ENCODE results near the gene PDE4D. TPM values are rescaled to one million over a fixed set of nuclear protein-coding genes. Genes with fewer than 3 reads are reported as not detected.
A peak's percentile ranks its signal among the peaks of the same experiment; 100 is the strongest.

The PDE4D gene
- total RNA-seq, 1 donor from 2014 or later: 14.2 TPM

DNA sequence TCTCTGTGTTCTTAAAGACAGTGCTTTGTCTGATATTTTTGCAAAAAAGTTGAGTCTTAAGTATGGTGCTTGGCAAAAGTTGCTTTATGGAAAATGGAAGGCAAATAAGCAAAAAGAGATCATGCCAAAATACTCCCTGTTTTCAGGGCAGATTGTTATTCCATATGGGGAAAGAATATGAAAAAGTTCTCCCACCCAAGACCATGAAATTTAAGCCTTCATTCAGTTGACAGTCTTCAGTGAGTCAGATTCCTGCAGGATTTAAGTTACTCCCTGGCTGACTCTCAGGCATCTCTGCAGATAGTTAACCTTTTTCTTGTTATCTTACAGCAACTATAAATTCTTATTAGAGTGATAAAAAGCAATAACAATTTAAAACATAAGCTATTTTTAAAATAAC is 601.6 kb downstream of the PDE4D start:
- Mint-ChIP-seq H3K4me3 (ENCODE audit: unreplicated experiment) (no peak overlapping the region), H3K36me3 (ENCODE audit: low read depth, unreplicated experiment) (no peaks in the 10 kb centered on the region), H3K27me3 (ENCODE audit: low read depth, unreplicated experiment) (no peaks in the 10 kb centered on the region), H3K27ac (ENCODE audit: unreplicated experiment) (no peak overlapping the region), H3K9me3 (ENCODE audit: unreplicated experiment) (no peaks in the 10 kb centered on the region), H3K4me1 (ENCODE audit: low read depth, unreplicated experiment) (peaks cover 29% of the 10 kb centered on the region)
- Histone ChIP-seq H4K20me1 (ENCODE audit: insufficient read depth, low read length) (no peaks in the 10 kb centered on the region), H3K9me3 (ENCODE audit: insufficient read depth, low read depth, low read length) (no peaks in the 10 kb centered on the region), H2AFZ (ENCODE audit: low read depth, low read length) (no peak overlapping the region), H3K4me2 (ENCODE audit: low read length) (no peak overlapping the region), H3K4me3 (ENCODE audit: insufficient read depth, low read depth, low read length) (no peak overlapping the region), H3K27ac (ENCODE audit: low read depth, low read length) (no peak overlapping the region), H3K36me3 (ENCODE audit: insufficient read depth, low read length) (no peaks in the 10 kb centered on the region), H3K9ac (ENCODE audit: low read length) (no peak overlapping the region), H3K79me2 (ENCODE audit: insufficient read depth, low read length) (no peaks in the 10 kb centered on the region), H3K27me3 (ENCODE audit: insufficient read depth, low read length) (no peaks in the 10 kb centered on the region), H3K4me1 (ENCODE audit: insufficient read depth, low read length) (peaks cover 5% of the 10 kb centered on the region)
- FAIRE-seq (no peak), DNase-seq (ENCODE audit: low read depth) (no peak)
- TF ChIP-seq, protein P1, sequence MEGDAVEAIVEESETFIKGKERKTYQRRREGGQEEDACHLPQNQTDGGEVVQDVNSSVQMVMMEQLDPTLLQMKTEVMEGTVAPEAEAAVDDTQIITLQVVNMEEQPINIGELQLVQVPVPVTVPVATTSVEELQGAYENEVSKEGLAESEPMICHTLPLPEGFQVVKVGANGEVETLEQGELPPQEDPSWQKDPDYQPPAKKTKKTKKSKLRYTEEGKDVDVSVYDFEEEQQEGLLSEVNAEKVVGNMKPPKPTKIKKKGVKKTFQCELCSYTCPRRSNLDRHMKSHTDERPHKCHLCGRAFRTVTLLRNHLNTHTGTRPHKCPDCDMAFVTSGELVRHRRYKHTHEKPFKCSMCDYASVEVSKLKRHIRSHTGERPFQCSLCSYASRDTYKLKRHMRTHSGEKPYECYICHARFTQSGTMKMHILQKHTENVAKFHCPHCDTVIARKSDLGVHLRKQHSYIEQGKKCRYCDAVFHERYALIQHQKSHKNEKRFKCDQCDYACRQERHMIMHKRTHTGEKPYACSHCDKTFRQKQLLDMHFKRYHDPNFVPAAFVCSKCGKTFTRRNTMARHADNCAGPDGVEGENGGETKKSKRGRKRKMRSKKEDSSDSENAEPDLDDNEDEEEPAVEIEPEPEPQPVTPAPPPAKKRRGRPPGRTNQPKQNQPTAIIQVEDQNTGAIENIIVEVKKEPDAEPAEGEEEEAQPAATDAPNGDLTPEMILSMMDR (IDR thresholded peaks at IDR 0.05; ENCODE audit: insufficient read depth, low read depth, low read length): no peak
- no peak for TF ChIP-seq EZH2 (IDR thresholded peaks at IDR 0.05; ENCODE audit: insufficient read depth, low read length)

DNA sequence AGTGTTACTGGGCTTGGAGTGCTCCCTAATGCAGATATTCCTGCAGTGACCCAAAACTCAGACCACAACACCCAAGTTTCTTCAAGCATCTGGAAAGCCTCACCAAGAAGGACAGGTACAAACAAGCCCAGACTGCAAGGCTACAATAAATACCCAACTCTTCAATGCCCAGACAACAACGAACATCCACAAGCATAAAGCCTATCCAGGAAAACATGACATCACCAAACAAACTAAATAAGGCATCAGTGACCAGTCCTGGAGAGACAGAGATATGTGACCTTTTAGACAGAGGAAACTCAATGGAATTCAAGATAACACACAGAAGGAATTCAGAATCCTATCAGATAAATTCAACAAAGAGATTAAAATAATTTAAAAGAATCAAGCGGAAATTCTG is 605.6 kb downstream of the PDE4D start:
- Histone ChIP-seq H3K4me3 (ENCODE audit: insufficient read depth, low read depth, low read length) (no peak overlapping the region), H3K4me2 (ENCODE audit: low read length) (no peak overlapping the region), H4K20me1 (ENCODE audit: insufficient read depth, low read length) (no peaks in the 10 kb centered on the region), H3K27me3 (ENCODE audit: insufficient read depth, low read length) (no peaks in the 10 kb centered on the region), H3K79me2 (ENCODE audit: insufficient read depth, low read length) (no peaks in the 10 kb centered on the region), H2AFZ (ENCODE audit: low read depth, low read length) (no peak overlapping the region), H3K36me3 (ENCODE audit: insufficient read depth, low read length) (no peaks in the 10 kb centered on the region), H3K27ac (ENCODE audit: low read depth, low read length) (no peak overlapping the region), H3K9me3 (ENCODE audit: insufficient read depth, low read depth, low read length) (no peaks in the 10 kb centered on the region), H3K4me1 (ENCODE audit: insufficient read depth, low read length) (no peaks in the 10 kb centered on the region), H3K9ac (ENCODE audit: low read length) (no peak overlapping the region)
- H3K9me3 Mint-ChIP-seq (ENCODE audit: unreplicated experiment): no peaks in the 10 kb centered on the region
- no peaks in the 10 kb centered on the region for H3K36me3 Mint-ChIP-seq (ENCODE audit: low read depth, unreplicated experiment)
- peaks cover 2% of the 10 kb centered on the region for H3K27me3 Mint-ChIP-seq (ENCODE audit: low read depth, unreplicated experiment)
- TF ChIP-seq EZH2 (IDR thresholded peaks at IDR 0.05; ENCODE audit: insufficient read depth, low read length): no peak
- TF ChIP-seq, protein P1 (IDR thresholded peaks at IDR 0.05; ENCODE audit: insufficient read depth, low read depth, low read length): no peak
- peaks cover 12% of the 10 kb centered on the region for H3K4me1 Mint-ChIP-seq (ENCODE audit: low read depth, unreplicated experiment)
- FAIRE-seq (peak; percentile 60), DNase-seq (ENCODE audit: low read depth) (no peak)
- H3K27ac Mint-ChIP-seq (ENCODE audit: unreplicated experiment): peak overlapping the region; percentile 59
- no peak overlapping the region for H3K4me3 Mint-ChIP-seq (ENCODE audit: unreplicated experiment)

DNA sequence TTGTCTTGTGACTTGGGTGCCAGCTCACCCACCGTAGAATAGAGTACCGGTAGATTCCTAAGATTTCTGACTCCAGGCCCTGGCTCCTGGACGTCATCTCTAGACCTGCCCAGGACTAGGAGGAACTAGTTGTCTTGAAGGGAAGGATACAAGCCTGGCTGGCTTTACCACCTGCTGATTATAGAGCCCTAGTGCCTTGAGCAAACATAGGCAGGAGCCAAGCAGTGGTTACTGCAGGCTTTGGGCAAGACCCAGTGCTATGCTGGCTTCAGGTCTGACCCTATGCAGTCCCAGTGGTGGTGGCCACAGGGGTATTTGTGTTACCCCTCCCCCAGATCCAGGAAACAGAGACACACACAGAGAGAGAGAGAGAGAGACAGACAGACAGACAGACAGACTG is 606.2 kb downstream of the PDE4D start:
- TF ChIP-seq EZH2 (IDR thresholded peaks at IDR 0.05; ENCODE audit: insufficient read depth, low read length): no peak
- TF ChIP-seq, protein P1 (IDR thresholded peaks at IDR 0.05; ENCODE audit: insufficient read depth, low read depth, low read length): no peak
- Histone ChIP-seq H3K9me3 (ENCODE audit: insufficient read depth, low read depth, low read length) (no peaks in the 10 kb centered on the region), H3K36me3 (ENCODE audit: insufficient read depth, low read length) (no peaks in the 10 kb centered on the region), H3K4me3 (ENCODE audit: insufficient read depth, low read depth, low read length) (no peak overlapping the region), H3K27ac (ENCODE audit: low read depth, low read length) (no peak overlapping the region), H3K27me3 (ENCODE audit: insufficient read depth, low read length) (no peaks in the 10 kb centered on the region), H3K79me2 (ENCODE audit: insufficient read depth, low read length) (no peaks in the 10 kb centered on the region), H3K9ac (ENCODE audit: low read length) (no peak overlapping the region), H3K4me2 (ENCODE audit: low read length) (no peak overlapping the region), H3K4me1 (ENCODE audit: insufficient read depth, low read length) (no peaks in the 10 kb centered on the region), H4K20me1 (ENCODE audit: insufficient read depth, low read length) (no peaks in the 10 kb centered on the region), H2AFZ (ENCODE audit: low read depth, low read length) (no peak overlapping the region)
- no peak overlapping the region for H3K4me3 Mint-ChIP-seq (ENCODE audit: unreplicated experiment)
- FAIRE-seq (no peak), DNase-seq (ENCODE audit: low read depth) (no peak)
- H3K4me1 Mint-ChIP-seq (ENCODE audit: low read depth, unreplicated experiment): peaks cover 12% of the 10 kb centered on the region
- H3K27me3 Mint-ChIP-seq (ENCODE audit: low read depth, unreplicated experiment): peaks cover 2% of the 10 kb centered on the region
- H3K27ac Mint-ChIP-seq (ENCODE audit: unreplicated experiment): no peak overlapping the region
- H3K36me3 Mint-ChIP-seq (ENCODE audit: low read depth, unreplicated experiment): no peaks in the 10 kb centered on the region
- H3K9me3 Mint-ChIP-seq (ENCODE audit: unreplicated experiment): no peaks in the 10 kb centered on the region

All from astrocyte (in vitro differentiated cells and primary cell).